Medulla oblongata (tissue), 1 donor: Measurements from ENCODE around the gene LLGL2.
"Not testable (repeated sequence)": the region's sequence is repeated elsewhere in the genome, so short reads cannot be mapped to it uniquely, and the experiment has no call there.

Experiments used
- DNase-seq: peaks from one replicate; pipeline ENCODE4 v3.0.0-alpha.2; 2015; ENCODE audit errors: extremely low spot score

Gene LLGL2

GRCh38 chr17:75506134-75506533 is 19.4 kb upstream of the LLGL2 start:
- no peak for DNase-seq

- DNase-seq = no peak
Measured at GRCh38 chr17:75506888-75507287, 18.6 kb upstream of the LLGL2 start.

- peak; percentile 91 for DNase-seq
Measured at GRCh38 chr17:75507733-75508719, 17.5 kb upstream of the LLGL2 start.

GRCh38 chr17:75508931-75509361 is 16.6 kb upstream of the LLGL2 start:
- DNase-seq = no peak

GRCh38 chr17:75509528-75510258 is 15.8 kb upstream of the LLGL2 start:
- no peak for DNase-seq

- no peak for DNase-seq
Measured at GRCh38 chr17:75511270-75511609, 14.3 kb upstream of the LLGL2 start.

GRCh38 chr17:75511610-75512575 is 13.6 kb upstream of the LLGL2 start:
- no peak for DNase-seq

GRCh38 chr17:75512926-75513640 is 12.4 kb upstream of the LLGL2 start:
- DNase-seq = no peak

- DNase-seq = no peak
Measured at GRCh38 chr17:75513641-75514000, 11.9 kb upstream of the LLGL2 start.

GRCh38 chr17:75514299-75514918 is 11.1 kb upstream of the LLGL2 start:
- no peak for DNase-seq

- DNase-seq = peak; percentile 36
Measured at GRCh38 chr17:75514919-75515495, 10.5 kb upstream of the LLGL2 start.

GRCh38 chr17:75515496-75516254 is 9.8 kb upstream of the LLGL2 start, which contains the start of gene CASKIN2:
Gene CASKIN2, minus strand, starts transcription at chr17:75515537. Its CDS starts 1,733 bp downstream, at chr17:75513804.
- peak; percentile 96 for DNase-seq

- peak; percentile 92 for DNase-seq
Measured at GRCh38 chr17:75516255-75516618, 9.3 kb upstream of the LLGL2 start, which contains the start of gene TSEN54. Gene TSEN54, plus strand, starts transcription at chr17:75516528. Its CDS starts 33 bp downstream, at chr17:75516561.

GRCh38 chr17:75516619-75517296 is 8.7 kb upstream of the LLGL2 start:
- DNase-seq = no peak

GRCh38 chr17:75517297-75517865 is 8.1 kb upstream of the LLGL2 start:
- no peak for DNase-seq

- DNase-seq = no peak
Measured at GRCh38 chr17:75518201-75518600, 7.3 kb upstream of the LLGL2 start.

- DNase-seq = no peak
Measured at GRCh38 chr17:75518983-75519537, 6.4 kb upstream of the LLGL2 start.

- DNase-seq = not testable (repeated sequence)
Measured at GRCh38 chr17:75520413-75520812, 5.1 kb upstream of the LLGL2 start.
